ENCODE data around the gene CNOT1. TPM values are rescaled to one million over a fixed set of nuclear protein-coding genes. Genes with fewer than 3 reads are reported as not detected.

CNOT1 gene
- total RNA-seq, 1 experiment from 2014 or later, result 328 TPM

GRCh38 chr16:58532414-58532813, 97.2 kb downstream of the CNOT1 start:
- Histone ChIP-seq H2AK5ac (ENCODE audit: insufficient read length, low read length) (no peak overlapping the region), H3K79me2 (ENCODE audit: insufficient read depth, low read length) (no peaks in the 10 kb centered on the region), H3K14ac (ENCODE audit: insufficient read depth, low read length) (no peak overlapping the region), H3K4me2 (ENCODE audit: insufficient read depth, insufficient read length, low read length) (no peak overlapping the region), H3K79me1 (ENCODE audit: insufficient read depth, low read depth, low read length, poor library complexity, severe bottlenecking) (no peaks in the 10 kb centered on the region), H3K27ac (ENCODE audit: insufficient read length, low read depth, low read length) (no peak overlapping the region), H3T11ph (ENCODE audit: low read length) (no peak overlapping the region), H3K27me3 (ENCODE audit: insufficient read depth, low read length) (no peaks in the 10 kb centered on the region; the same call in 1 of the 2 replicates), H3K4ac (ENCODE audit: low read depth, low read length) (no peak overlapping the region), H3K9me3 (ENCODE audit: control insufficient read depth, low read depth, low read length) (no peaks in the 10 kb centered on the region), H4K5ac (ENCODE audit: insufficient read length, low read depth, low read length) (no peak overlapping the region), H3K56ac (ENCODE audit: insufficient read length, low read depth, low read length) (no peak overlapping the region), H3K23me2 (ENCODE audit: insufficient read length, low read depth, low read length, poor library complexity, severe bottlenecking) (no peaks in the 10 kb centered on the region), H2BK15ac (ENCODE audit: low read depth, low read length) (no peak overlapping the region), H3K9ac (ENCODE audit: extremely low read depth, insufficient read length, low read length) (no peak overlapping the region), H3K18ac (ENCODE audit: insufficient read length, low read depth, low read length) (no peak overlapping the region), H3K23ac (ENCODE audit: insufficient read length, low read depth, low read length) (no peak overlapping the region), H2BK5ac (ENCODE audit: insufficient read length, low read length) (no peak overlapping the region), H2BK120ac (ENCODE audit: low read depth, low read length, poor library complexity, severe bottlenecking) (no peak overlapping the region), H4K91ac (ENCODE audit: insufficient read length, low read depth, low read length) (no peak overlapping the region), H2BK12ac (ENCODE audit: insufficient read length, low read depth, low read length) (no peak overlapping the region), H4K8ac (replicated peaks; ENCODE audit: insufficient read length, low read depth, low read length) (no peak overlapping the region), H3K4me1 (ENCODE audit: insufficient read depth, low read length) (no peaks in the 10 kb centered on the region), H2AFZ (ENCODE audit: low read length) (no peak overlapping the region), H4K20me1 (ENCODE audit: control insufficient read depth, insufficient read depth, insufficient read length) (no peaks in the 10 kb centered on the region), H2BK20ac (ENCODE audit: low read depth, low read length, poor library complexity, severe bottlenecking) (no peak overlapping the region)
- Mint-ChIP-seq H3K9me3 (no peaks in the 10 kb centered on the region), H3K27me3 (ENCODE audit: low read depth) (no peaks in the 10 kb centered on the region), H3K4me1 (no peaks in the 10 kb centered on the region), H3K36me3 (ENCODE audit: insufficient read depth in 1 of 3, low read depth in 3 of 3) (peaks cover 52 to 95% (median 92%) of the 10 kb centered on the region in 3 experiments; a peak in 6 of 7 replicates), H3K4me3 (no peak overlapping the region), H3K27ac (no peak overlapping the region)
- no CpG with 5 or more reads among the region's 3 CpGs for WGBS (ENCODE audit: extremely low coverage, insufficient read length, low lambda C conversion rate)
- TF ChIP-seq, protein P1, sequence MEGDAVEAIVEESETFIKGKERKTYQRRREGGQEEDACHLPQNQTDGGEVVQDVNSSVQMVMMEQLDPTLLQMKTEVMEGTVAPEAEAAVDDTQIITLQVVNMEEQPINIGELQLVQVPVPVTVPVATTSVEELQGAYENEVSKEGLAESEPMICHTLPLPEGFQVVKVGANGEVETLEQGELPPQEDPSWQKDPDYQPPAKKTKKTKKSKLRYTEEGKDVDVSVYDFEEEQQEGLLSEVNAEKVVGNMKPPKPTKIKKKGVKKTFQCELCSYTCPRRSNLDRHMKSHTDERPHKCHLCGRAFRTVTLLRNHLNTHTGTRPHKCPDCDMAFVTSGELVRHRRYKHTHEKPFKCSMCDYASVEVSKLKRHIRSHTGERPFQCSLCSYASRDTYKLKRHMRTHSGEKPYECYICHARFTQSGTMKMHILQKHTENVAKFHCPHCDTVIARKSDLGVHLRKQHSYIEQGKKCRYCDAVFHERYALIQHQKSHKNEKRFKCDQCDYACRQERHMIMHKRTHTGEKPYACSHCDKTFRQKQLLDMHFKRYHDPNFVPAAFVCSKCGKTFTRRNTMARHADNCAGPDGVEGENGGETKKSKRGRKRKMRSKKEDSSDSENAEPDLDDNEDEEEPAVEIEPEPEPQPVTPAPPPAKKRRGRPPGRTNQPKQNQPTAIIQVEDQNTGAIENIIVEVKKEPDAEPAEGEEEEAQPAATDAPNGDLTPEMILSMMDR (conservative IDR thresholded peaks at IDR 0.05), result no peak
- DNase-seq, result no peak

Data from H9 (cell line).